CD4-positive, alpha-beta T cell treated with Interleukin-2 at 100 ng/mL for 4 hours (primary cell): ENCODE results near the gene MAGI2.

Source experiments
- DNase-seq: peaks from one replicate; pipeline ENCODE4 v3.0.0-alpha.2; 2020; ENCODE audit warnings: low spot score

The MAGI2 gene

DNA sequence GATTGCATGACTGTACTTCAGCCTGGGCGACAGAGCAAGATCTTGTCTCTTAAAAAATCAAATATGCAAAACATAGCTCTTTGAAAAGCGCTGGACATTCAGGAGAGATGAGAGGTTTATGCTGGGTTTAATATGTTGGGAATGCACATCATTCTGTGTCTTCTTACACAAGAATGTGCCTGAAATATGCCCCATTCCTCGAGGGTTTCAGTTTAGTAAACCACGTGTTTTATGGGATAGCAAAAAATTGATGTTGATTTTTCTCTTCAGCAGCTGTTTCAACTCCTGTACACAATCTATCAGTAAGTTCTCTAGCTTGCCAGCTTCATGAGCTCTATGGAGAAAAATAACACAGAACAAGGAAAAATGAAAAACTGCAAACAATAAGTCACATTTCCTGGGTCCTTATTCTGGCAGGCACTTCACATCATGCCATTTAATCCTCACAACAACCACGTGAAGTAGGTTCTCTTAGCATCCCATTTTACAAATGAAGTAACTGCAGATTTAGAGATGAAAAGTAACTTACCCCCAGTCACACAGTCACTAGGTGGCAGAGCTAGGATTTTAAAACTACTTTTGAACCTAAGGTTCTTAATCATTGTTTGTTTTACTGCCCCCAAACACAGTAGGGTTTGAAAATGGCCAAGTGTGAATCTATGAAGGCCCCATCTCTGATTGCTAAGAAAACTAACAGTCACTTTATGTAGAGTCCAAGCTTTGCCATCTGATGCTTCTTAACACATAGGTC is 1231.3 kb downstream of the MAGI2 start:
- no peak for DNase-seq

DNA sequence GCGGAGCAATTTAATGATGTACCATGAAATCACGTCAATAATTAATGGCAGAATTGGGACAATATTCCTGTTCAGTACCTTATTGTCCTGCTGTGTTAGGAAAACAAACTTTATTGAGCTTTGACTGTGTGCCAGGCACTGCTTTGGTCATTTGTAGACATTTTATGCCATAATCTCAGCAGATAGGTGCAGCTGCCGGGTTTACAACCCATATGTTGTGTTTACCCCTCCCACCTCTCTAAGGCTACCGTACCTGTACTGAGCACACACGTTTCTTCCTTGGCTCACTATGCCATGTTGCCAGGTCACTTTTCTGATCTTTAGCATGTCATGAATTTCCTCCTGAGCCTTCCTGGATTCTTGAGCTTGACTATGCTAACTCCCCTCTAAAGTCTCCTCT is 1232.7 kb downstream of the MAGI2 start:
- no peak for DNase-seq

DNA sequence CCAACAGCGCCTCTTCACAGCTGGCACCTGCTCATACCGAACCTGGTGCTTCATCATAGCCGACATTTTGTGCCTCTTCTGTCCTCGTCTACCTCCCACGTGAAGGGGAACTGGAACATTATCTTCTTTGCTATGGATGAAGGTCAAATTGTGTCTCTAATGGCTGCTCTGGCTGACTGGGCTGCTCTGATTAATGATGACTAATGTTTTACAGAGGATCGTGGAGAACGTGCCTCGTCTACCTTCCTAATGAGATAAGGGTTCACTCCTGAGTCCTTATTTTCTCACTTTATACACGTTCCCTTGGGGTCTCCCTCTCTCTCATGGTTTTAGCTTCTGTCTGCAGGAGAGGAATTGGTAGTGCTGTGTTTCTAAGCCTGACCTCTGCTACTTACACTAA is 1234.6 kb downstream of the MAGI2 start:
- no peak for DNase-seq

DNA sequence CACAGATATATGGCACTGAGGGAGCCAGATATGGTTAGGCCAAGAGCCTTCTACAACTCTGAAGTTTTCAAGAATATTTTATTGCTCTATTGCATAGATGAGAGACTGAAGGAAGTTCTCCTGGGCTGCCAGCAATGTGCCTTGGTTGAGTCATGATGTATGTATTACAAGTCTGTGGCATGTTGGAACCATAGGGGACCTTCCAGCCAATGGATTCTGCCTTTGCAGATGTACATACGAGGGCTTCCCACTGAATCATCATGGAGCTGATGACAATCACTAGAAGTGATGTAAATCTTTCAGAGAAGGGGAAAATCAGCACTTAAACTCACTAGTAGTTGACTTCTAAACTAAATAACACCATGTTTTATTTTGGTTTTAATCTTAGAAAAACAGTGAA is 1235.4 kb downstream of the MAGI2 start:
- no peak for DNase-seq

DNA sequence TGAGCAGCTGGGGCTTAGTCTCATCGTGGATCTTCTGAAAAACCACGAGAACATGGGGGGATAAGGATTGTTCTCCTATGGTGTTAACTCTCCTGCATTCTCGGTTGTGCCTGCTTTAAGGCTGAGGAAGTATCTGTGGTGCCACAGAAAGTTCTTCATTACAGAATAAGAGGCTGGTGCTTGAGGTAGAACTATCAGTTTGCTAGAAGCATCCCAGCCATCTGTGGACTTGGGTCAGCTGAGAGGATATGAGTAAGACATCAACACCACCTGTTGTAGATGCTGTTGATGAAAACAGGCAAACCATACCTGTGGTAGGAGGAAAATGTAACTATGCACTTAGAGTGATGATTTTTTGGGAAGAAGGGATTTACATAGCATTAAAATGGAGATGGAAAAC is 1238.3 kb downstream of the MAGI2 start:
- DNase-seq, result no peak

DNA sequence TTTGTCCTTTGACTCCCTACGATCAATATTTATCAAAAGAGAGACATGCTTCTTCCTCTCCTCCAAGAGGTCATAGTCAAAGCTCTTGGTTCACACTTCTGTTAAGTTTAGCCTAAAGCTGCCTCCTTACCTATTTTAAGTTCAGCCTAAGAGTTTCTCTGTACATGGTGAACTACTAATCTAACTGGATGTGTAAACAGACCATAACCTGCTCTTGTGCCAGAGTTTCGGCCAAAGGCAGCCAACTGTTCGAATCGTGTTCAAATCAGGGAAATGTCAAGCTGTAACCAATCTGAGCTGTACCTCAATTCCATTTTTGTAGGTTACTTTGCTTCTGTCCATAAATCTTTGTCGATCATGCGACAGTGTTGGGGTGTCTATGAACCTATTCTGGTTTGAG is 1240.1 kb downstream of the MAGI2 start:
- no peak for DNase-seq

DNA sequence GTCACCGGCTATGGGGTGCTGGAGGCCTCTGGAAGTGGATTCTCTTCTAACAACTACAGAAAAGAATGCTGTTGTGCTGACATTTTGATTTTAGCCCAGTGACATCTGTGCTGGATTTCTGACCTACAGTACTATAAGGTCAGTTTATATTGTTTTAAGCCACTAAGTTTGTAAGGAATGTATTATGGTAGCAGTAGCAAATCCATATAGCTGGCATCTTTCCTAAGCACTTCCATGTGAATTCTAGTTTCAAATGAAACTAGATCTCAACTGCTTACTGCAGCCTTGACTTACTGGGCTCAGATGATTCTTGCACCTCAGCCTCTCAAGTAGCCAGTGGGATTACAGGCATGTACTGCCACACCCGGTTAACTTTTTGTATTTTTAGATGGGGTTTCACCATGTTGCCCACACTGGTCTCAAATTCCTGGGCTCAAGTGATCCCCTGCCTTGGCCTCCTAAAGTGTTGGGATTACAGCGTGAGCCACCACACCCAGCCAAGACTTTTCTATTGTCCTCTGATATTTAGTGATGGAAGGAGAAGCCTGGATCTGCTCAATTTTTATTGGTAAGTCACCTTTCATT is 1240.9 kb downstream of the MAGI2 start:
- DNase-seq, result no peak

DNA sequence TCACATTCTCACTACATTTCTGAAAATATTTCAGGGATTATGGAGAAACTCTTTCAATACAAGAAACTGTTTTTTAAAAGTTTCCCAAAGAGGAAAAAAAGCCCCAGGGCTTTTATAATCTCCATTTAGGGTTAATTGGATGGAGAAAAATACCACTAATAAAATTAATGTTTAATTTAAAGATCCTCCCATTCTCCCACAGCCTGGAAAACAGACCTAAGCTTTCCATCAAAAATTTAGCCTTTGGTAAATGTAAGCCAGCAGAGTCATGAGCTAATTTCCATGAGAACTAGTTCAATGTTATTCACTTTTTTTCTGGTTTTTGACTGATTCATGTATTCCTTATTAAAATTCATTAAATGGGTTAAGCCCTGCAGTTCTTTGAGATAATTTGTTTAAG is 1246.2 kb downstream of the MAGI2 start:
- DNase-seq, result no peak

DNA sequence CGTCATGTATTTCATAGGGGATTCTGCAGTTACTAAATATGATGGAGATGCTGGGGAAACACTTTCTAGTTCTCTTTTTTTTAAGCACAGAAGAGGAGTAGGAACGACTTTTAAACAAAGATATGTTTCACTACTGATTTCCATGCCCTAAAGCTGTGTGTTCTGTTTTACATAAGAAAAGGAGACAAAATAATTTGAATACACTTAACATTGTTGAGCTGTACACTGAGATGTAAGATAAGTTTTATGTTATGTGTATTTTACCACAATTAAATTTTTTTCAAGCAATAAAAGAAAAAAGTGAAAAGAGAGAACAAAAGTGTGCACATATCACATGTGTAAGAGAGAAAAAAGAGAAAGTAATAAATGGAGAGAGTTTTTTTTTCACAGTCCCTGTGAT is 1246.7 kb downstream of the MAGI2 start:
- DNase-seq, result no peak

DNA sequence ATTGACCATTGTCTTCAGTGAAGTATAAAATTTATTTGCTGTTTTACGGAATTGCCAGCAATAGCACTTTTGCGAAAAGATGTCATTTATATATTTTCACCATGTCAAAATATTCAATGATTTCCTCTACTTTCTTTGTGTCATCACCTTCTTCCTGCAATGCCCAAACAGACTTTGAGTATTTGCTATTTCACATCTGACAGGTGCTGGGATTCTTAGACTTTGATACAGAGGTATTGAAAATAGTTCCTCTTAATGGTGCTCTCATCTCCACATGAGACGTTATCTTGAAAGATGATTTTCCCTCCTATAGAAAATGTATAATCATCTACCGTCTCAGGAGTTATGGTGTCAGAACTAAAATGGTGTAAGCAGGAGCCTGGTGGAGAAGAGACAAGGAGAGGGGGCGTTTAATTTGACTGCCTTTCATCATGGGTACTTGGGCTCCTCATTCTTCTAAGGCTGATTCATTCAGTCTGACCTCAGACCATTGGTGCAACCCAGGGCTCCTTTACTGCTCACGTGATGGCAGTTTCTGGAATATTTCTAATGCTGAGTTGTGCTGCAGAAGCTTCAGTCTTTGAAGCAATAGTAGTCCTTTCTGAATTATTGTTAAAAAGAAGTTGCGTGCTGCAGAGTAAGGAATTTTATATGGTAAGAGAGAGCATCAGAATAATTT is 1250.3 kb downstream of the MAGI2 start:
- no peak for DNase-seq

DNA sequence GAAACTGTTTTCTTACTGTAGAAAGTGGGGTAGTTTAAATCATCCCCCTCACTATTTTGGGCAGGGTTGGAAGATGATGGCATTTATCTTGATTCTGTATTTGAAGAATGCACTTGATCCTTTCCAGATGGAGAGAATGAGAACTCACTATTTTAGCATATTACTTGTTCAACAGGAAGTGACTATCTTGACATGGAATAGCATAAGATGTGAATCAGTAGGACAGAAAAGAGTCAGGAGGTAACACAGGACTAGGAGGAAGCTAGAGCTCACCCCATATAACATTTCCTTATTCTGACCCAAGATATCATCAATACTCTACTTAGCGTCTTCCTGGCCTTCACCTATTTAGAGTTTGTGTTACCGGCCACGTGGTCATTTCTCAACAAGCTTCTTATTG is 1254.7 kb downstream of the MAGI2 start:
- no peak for DNase-seq

DNA sequence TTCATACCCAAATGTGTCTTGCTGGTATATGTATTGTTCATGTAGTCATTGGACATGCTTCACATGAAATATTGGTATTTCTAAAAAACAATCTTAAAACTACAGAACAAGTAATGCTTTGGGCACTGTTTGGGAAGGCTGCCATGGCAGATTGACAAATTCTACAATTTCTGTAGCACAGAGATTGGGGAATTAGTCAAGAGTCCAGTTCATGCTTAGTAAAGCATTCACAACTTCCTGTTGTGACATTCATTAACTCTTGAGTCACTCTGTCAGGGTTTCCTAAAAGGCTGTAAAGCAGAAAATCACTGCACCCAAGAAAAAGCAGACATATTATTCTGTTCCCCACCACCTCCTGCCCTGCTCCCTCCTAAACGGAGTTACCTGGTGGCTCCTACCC is 1256.0 kb downstream of the MAGI2 start:
- no peak for DNase-seq

DNA sequence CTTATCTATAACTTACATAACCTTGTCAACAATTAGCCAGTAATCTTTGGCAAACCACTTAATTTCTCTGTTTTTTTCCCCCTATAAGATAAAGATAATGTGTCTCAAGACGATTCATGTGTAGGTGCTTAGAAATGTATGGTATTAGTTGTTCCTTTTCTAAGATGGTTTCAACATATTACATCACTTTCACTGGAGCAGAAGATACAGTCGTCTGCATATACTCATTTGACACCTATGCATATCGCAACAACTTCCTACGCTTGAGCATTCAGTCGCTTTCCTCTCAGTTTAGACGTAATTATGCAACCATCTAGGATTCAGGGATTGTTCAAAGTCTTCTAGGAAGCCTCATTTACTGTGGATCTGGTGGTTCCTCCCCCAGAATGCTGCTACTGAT is 1258.2 kb downstream of the MAGI2 start:
- no peak for DNase-seq

DNA sequence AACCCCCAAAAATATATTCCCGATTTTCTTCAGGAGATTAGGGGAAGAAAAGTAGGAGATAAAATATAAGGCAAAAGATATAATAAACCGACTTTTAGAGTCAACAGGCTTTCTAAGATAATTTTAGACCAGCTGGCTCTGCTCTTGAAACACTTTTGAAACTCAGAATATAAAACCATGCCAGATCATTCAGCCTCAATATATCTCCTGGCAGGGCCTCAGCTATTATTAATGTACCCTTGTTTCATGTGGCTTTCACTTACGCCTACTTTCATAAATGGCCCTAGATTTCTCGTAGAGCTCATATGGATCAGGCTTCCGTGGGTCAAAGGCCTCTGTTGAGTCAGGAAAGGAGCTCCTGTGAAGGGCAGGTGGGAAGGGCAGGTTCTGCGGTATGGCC is 1258.9 kb downstream of the MAGI2 start:
- DNase-seq, result no peak

DNA sequence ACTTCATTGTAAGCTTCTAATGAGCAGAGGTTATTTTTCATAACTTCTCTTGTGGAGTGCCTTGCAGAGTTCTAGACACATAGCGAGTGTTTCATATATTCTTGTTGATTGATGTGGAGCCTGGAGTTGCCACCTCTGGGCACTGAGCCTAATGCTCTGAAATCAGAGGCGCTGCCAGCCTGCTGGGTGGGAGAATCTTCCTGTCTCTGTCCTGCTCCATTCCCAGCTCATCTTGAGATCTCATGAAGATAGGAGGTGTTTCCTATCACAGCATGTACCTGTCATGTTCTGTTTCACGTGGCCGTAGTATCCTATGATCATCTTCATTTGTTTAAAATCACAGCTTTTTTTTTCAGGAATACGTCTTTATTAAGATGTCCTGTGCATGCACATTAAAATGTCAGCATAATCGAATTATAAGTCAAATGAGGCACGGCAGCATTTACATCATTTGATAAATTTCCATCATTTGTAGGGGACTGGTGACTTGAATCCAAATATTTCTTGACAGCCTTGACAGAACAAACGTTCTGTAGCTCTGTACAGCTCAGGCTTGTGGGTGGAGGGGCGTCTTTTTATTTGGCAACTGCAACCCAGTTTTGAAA is 1261.9 kb downstream of the MAGI2 start:
- no peak for DNase-seq

DNA sequence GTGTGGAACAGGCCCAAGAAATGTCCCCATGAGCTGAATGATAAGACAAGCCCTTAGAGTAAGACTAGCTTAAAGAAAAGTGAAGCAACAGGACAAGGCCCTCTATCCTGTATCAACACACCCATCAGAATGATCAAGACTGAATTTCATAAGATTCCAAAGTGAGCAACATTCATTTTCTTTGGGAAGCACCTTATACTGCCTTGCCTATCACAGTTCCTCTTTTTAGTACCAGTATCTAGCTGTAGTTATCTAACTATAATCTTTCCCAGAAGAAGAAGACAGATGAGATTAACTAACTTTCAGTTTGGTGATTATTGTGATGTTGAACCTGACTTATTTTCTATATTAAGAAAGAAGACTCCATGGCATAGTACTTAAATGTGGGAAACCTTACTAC is 1263.7 kb downstream of the MAGI2 start:
- DNase-seq, result no peak

DNA sequence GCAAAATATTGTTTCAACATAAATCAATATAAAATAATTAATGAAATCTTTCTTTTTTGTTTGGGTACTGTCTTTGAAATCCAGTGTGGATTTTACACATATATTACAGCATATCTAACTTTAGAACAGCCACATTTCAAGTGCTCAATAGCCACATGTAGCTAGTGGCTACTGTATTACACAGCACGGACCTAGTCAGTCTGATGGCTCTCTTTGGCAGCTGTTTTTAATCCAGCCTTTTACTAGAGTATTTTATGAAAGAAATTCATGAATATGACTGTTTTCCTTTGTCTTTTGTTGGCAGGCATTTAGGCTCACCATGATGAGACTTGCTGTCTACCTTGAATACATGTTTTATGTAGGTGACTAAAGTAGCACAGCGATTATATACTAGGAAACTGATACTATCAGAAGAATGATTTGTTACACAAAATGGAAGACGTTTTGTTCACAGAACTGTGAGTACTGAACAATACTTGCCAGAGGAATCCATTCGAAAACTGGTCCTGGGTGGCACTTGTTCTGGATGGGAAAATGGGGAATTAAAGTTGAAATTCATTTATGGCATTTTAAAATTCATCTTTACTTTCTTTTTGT is 1268.2 kb downstream of the MAGI2 start:
- DNase-seq, result no peak

DNA sequence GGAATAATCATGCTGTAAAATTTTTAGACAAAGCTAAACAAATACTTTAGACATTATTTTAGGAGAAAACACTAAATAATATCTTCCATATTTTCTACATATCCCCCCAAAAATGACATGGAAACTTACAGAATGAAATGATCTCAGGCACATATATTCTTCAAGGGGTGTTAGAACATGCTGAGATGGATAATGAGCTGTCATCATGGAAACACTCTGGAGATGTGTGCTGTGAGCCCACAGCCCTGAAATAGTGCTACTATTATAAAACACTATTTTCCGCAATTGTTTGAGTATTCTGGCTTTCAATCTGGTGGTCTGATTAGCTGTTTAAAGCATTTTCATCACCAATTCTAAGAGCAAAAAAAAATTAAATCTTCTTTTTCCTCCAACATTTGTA is 1269.2 kb downstream of the MAGI2 start:
- no peak for DNase-seq

DNA sequence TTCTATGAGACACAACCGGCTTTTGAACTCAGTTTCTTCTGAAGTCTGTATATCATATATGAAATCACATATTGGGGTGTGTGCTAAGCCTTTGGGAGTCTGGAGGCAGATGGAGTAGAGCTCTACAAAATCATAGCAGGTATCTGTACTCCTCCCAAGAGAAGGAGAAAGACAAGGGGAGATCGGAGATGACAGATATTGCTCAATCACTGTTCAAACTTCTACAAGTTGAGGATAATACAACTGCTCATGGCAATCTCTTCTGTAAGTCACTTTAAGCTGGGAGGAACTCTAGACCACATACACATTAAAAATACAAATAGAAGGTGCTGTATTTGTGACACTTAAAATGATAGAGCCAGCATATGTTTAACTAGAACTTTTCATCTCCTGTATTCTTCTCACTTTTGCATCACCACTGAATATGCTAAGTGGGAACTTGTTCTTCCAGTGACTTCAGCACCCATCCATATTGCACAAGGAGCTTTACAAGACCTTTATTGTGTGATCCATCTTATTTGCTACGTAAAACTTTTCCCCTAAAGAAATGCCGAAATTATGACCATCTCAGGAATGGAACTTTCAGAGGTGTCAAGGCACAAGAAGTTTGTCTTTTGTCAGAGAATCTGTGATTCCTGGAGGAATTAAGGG is 1273.5 kb downstream of the MAGI2 start:
- DNase-seq, result no peak

DNA sequence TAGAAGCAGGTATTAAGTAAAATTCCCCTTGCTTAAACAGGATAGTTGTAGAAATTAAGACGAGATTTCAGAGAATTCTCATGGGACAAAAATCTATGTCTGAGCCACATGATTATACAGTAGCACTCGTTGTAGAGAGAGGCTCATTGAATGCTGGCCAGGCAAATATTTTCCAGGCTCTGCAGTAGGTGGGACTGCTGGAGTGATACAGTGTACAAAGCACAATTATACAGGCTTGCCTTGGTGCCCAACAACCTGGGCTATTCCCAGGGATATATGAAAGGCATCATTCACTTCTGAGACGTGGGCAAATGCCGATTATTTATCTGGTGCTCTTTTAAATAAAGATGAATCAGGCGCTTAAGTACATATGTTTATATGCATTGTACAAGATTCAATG is 1274.3 kb downstream of the MAGI2 start:
- no peak for DNase-seq

DNA sequence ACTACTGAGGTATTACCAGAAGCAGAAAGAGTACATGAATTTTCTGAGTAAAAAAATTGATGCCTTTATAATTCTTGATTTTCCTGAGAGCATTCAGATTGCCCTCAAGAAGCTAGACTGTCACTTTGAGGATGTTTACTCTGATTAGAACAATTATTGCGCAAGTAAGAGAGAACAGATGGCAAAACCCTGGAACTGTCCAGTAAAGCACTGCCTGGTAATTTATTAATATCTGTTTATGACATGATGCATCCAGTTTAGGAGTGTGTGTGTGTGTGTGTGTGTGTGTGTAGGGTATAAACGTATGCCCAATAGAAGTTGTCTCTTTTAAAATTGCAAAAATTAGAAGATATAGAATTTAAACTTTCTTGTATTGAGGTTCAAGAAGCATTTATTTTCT is 1275.1 kb downstream of the MAGI2 start:
- DNase-seq, result no peak

DNA sequence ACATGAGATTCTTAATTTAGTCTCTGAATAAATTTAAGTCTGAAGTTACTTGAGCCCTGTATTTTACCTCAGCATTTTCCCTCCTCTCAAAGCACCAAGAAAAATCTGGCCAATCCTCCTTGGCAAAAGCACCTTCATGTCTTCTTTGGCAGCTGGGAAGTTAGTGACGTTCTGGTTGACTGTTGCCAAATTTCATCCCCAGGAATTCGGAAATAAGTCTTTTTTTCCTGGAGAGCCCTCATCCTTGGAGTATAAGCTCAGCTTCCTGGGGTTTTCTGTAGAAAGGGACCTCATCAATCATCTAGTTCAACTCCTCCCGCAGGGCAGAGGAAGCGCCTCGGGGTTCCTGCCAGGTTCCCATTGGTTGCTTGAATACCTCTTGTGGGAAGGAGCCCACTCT is 1277.3 kb downstream of the MAGI2 start:
- no peak for DNase-seq
